ENCODE measurements around the gene KIDINS220.

Gene KIDINS220

DNA sequence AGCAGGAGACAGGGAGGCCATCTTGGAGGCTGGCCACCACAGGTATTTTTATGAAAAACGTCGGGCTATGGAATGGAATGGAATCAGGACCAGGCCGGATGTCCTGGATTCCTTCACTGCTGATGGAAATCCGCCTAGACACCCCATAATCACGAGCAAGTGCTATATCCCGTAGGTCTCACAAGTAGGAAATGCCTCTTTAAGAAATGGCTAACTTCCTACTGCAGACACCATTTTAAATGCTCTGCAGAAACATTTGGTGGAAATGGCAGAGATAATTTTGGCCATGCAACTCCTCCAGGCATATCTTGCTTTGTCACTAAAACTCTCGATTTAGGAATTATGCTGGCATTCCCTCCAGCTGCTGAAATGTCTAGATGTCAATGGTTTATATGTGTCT is 137.6 kb downstream of the KIDINS220 start:
- Histone ChIP-seq H3K4me3 (ENCODE audit: low read depth in 1 of 2, low read length in 2 of 2) (no peak overlapping the region), H4K20me1 (ENCODE audit: insufficient read depth, low read length) (no peaks in the 10 kb centered on the region), H3K9me3 (ENCODE audit: insufficient read depth, low read length, severe bottlenecking) (no peaks in the 10 kb centered on the region), H3K36me3 (ENCODE audit: insufficient read depth, low read length) (no peaks in the 10 kb centered on the region), H3K27me3 (ENCODE audit: insufficient read depth, low read length, poor library complexity) (no peaks in the 10 kb centered on the region), H3K79me2 (ENCODE audit: insufficient read depth, low read length) (no peaks in the 10 kb centered on the region), H3K9ac (ENCODE audit: low read depth, low read length) (no peak overlapping the region), H3K4me1 (ENCODE audit: insufficient read depth, low read length) (no peaks in the 10 kb centered on the region), H3K4me2 (ENCODE audit: insufficient read depth, low read length) (no peak overlapping the region), H2AFZ (ENCODE audit: low read depth, low read length) (no peak overlapping the region), H3K27ac (ENCODE audit: low read length) (no peak overlapping the region)
- TF ChIP-seq, protein P1, sequence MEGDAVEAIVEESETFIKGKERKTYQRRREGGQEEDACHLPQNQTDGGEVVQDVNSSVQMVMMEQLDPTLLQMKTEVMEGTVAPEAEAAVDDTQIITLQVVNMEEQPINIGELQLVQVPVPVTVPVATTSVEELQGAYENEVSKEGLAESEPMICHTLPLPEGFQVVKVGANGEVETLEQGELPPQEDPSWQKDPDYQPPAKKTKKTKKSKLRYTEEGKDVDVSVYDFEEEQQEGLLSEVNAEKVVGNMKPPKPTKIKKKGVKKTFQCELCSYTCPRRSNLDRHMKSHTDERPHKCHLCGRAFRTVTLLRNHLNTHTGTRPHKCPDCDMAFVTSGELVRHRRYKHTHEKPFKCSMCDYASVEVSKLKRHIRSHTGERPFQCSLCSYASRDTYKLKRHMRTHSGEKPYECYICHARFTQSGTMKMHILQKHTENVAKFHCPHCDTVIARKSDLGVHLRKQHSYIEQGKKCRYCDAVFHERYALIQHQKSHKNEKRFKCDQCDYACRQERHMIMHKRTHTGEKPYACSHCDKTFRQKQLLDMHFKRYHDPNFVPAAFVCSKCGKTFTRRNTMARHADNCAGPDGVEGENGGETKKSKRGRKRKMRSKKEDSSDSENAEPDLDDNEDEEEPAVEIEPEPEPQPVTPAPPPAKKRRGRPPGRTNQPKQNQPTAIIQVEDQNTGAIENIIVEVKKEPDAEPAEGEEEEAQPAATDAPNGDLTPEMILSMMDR (IDR thresholded peaks at IDR 0.05; ENCODE audit: borderline replicate concordance, extremely low read depth, low read length, poor library complexity, severe bottlenecking), result no peak
- TF ChIP-seq EZH2 (IDR thresholded peaks at IDR 0.05; ENCODE audit: borderline replicate concordance, low read depth, low read length, severe bottlenecking), result no peak
- DNase-seq, result no peak
- no peak for ATAC-seq (ENCODE audit: insufficient read depth, low read depth)

DNA sequence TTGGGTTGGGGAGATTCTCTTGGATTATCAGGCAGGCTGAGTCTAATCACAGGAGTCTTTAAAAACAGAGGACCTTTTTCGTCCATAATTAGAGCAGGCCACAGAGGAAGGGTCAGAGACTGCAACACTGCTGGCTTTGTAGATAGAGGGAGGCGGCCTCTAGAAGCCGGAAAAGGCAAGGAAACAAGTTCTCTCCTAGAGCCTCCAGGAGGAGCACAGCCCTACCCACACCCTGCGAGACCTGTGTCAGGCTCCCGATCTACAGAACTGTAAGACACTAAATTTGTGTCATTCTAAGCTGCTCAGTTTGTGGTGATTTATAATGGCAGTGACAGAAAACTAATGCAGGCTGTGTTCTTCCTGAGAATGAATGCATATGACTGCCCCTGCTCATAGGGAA is 140.2 kb downstream of the KIDINS220 start:
- ATAC-seq (ENCODE audit: insufficient read depth, low read depth) (no peak), DNase-seq (no peak)
- no peak overlapping the region for H3K4me3 ChIP-seq (ENCODE audit: low read depth in 1 of 2, low read length in 2 of 2)

DNA sequence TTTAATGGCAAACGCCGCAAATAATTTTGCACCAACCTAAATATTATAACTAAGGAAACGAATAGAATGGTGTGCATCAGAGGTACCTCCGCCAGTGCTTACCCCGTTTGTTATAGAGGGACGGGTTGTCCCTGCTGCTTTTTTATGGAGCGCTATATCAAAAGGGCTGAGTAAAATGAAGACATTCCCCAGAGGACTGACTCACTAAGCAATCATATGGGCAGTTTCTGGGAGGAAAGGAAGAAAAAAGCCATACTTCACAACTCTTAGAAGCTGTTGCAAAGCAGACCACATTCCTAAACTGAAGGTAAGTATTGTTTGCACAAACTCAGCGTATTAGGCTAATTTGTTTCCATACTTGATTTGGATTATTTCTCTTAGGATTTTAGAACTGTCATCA is 142.7 kb downstream of the KIDINS220 start:
- H3K4me2 ChIP-seq (ENCODE audit: insufficient read depth, low read length), result no peak overlapping the region
- H3K27me3 ChIP-seq (ENCODE audit: insufficient read depth, low read length, poor library complexity), result no peaks in the 10 kb centered on the region
- H2AFZ ChIP-seq (ENCODE audit: low read depth, low read length), result no peak overlapping the region
- no peak for DNase-seq
- no peak overlapping the region for H3K9ac ChIP-seq (ENCODE audit: low read depth, low read length)
- no peak overlapping the region for H3K27ac ChIP-seq (ENCODE audit: low read length)
- no peaks in the 10 kb centered on the region for H4K20me1 ChIP-seq (ENCODE audit: insufficient read depth, low read length)
- H3K36me3 ChIP-seq (ENCODE audit: insufficient read depth, low read length), result no peaks in the 10 kb centered on the region
- no peaks in the 10 kb centered on the region for H3K4me1 ChIP-seq (ENCODE audit: insufficient read depth, low read length)
- TF ChIP-seq EZH2 (IDR thresholded peaks at IDR 0.05; ENCODE audit: borderline replicate concordance, low read depth, low read length, severe bottlenecking), result no peak
- TF ChIP-seq, protein P1 (IDR thresholded peaks at IDR 0.05; ENCODE audit: borderline replicate concordance, extremely low read depth, low read length, poor library complexity, severe bottlenecking), result no peak
- no peak for ATAC-seq (ENCODE audit: insufficient read depth, low read depth)
- no peaks in the 10 kb centered on the region for H3K9me3 ChIP-seq (ENCODE audit: insufficient read depth, low read length, severe bottlenecking)
- H3K4me3 ChIP-seq (ENCODE audit: low read depth in 1 of 2, low read length in 2 of 2), result no peak overlapping the region
- H3K79me2 ChIP-seq (ENCODE audit: insufficient read depth, low read length), result no peaks in the 10 kb centered on the region

More for the DNA sequence above, 140.2 kb downstream of the KIDINS220 start:
- Histone ChIP-seq H3K4me2 (ENCODE audit: insufficient read depth, low read length) (no peak overlapping the region), H3K4me1 (ENCODE audit: insufficient read depth, low read length) (no peaks in the 10 kb centered on the region), H3K27me3 (ENCODE audit: insufficient read depth, low read length, poor library complexity) (no peaks in the 10 kb centered on the region), H3K36me3 (ENCODE audit: insufficient read depth, low read length) (no peaks in the 10 kb centered on the region), H4K20me1 (ENCODE audit: insufficient read depth, low read length) (no peaks in the 10 kb centered on the region), H3K9me3 (ENCODE audit: insufficient read depth, low read length, severe bottlenecking) (no peaks in the 10 kb centered on the region), H3K9ac (ENCODE audit: low read depth, low read length) (no peak overlapping the region), H3K27ac (ENCODE audit: low read length) (no peak overlapping the region), H3K79me2 (ENCODE audit: insufficient read depth, low read length) (no peaks in the 10 kb centered on the region), H2AFZ (ENCODE audit: low read depth, low read length) (no peak overlapping the region)
- TF ChIP-seq EZH2 (IDR thresholded peaks at IDR 0.05; ENCODE audit: borderline replicate concordance, low read depth, low read length, severe bottlenecking), result no peak
- TF ChIP-seq, protein P1 (IDR thresholded peaks at IDR 0.05; ENCODE audit: borderline replicate concordance, extremely low read depth, low read length, poor library complexity, severe bottlenecking), result no peak
